GM18502 (cell line): ENCODE data around the gene TCAF1.
"Not testable (repeated sequence)": the region's sequence is repeated elsewhere in the genome, so short reads cannot be mapped to it uniquely, and the experiment has no call there.

Source experiments
- ATAC-seq: cut with Tn5 transposase; IDR thresholded peaks from one replicate; pipeline ENCODE4 v1.9.1; 2021; ENCODE audit warnings: mild to moderate bottlenecking; ENCODE audit not compliant: unreplicated experiment, poor library complexity

The TCAF1 gene

GRCh38 chr7:143905509-143905908 lies 3.5 kb upstream of the TCAF1 start:
- ATAC-seq = no peak

- ATAC-seq = no peak
These were observed 440 bp upstream of the TCAF1 start for GRCh38 chr7:143902332-143902899.

GRCh38 chr7:143901332-143901667 lies 676 bp downstream of the TCAF1 start:
- ATAC-seq = no peak

- no peak for ATAC-seq
These were observed 1.7 kb downstream of the TCAF1 start for GRCh38 chr7:143900230-143900766.

- ATAC-seq = no peak
These were observed 3.2 kb downstream of the TCAF1 start for GRCh38 chr7:143898810-143899209.

GRCh38 chr7:143896667-143897066 lies 5.3 kb downstream of the TCAF1 start:
- no peak for ATAC-seq

- peak; percentile 97 for ATAC-seq
These were observed 9.3 kb downstream of the TCAF1 start for GRCh38 chr7:143892527-143893300.

- ATAC-seq = no peak
These were observed 10.5 kb downstream of the TCAF1 start for GRCh38 chr7:143891457-143891856.

- no peak for ATAC-seq
These were observed 11.4 kb downstream of the TCAF1 start for GRCh38 chr7:143890558-143890957.

- no peak for ATAC-seq
These were observed 12.9 kb downstream of the TCAF1 start for GRCh38 chr7:143889068-143889467.

- ATAC-seq = no peak
These were observed 15.0 kb downstream of the TCAF1 start for GRCh38 chr7:143886826-143887477.

GRCh38 chr7:143885951-143886350 lies 16.0 kb downstream of the TCAF1 start:
- ATAC-seq = no peak

- peak; percentile 91 for ATAC-seq
These were observed 16.9 kb downstream of the TCAF1 start for GRCh38 chr7:143884969-143885559.

- no peak for ATAC-seq
These were observed 17.6 kb downstream of the TCAF1 start for GRCh38 chr7:143884241-143884968.

- no peak for ATAC-seq
These were observed 19.3 kb downstream of the TCAF1 start for GRCh38 chr7:143882604-143883078.

GRCh38 chr7:143882020-143882603 lies 19.9 kb downstream of the TCAF1 start:
- ATAC-seq = no peak

GRCh38 chr7:143878884-143879283 lies 23.1 kb downstream of the TCAF1 start:
- ATAC-seq = no peak

GRCh38 chr7:143877098-143877497 lies 24.9 kb downstream of the TCAF1 start:
- ATAC-seq = no peak

- no peak for ATAC-seq
These were observed 25.8 kb downstream of the TCAF1 start for GRCh38 chr7:143876218-143876617.

GRCh38 chr7:143873242-143873641 lies 28.7 kb downstream of the TCAF1 start:
- not testable (repeated sequence) for ATAC-seq
